Muscle of leg (tissue), 16 donors: Measurements from ENCODE around the gene FBXO4. TPM values are rescaled to one million over a fixed set of nuclear protein-coding genes. Genes with fewer than 3 reads are reported as not detected.
A peak's percentile ranks its signal among the peaks of the same experiment; 100 is the strongest.

ENCODE experiments used
- DNase-seq: peaks from one replicate; pipeline ENCODE4 v3.0.0; 2013
- H3K27ac ChIP-seq: one replicate; pipeline ENCODE4 v1.5.1; 2013; ENCODE audit warnings: mild to moderate bottlenecking, low read length, control low read depth
- H3K27me3 ChIP-seq: one replicate; pipeline ENCODE4 v1.6.1; 2013; ENCODE audit warnings: low read length; ENCODE audit not compliant: control insufficient read depth, insufficient read depth
- H3K36me3 ChIP-seq: one replicate; pipeline ENCODE4 v1.6.1; 2013; ENCODE audit warnings: low read length; ENCODE audit not compliant: control insufficient read depth, insufficient read depth
- H3K4me1 ChIP-seq: one replicate; pipeline ENCODE4 v1.6.1; 2013; ENCODE audit warnings: low read length; ENCODE audit not compliant: control insufficient read depth, insufficient read depth
- H3K4me3 ChIP-seq: one replicate; pipeline ENCODE4 v1.5.1; 2013; ENCODE audit warnings: low read length, control low read depth
- H3K9me3 ChIP-seq: replicated peaks from 2 replicates; pipeline ENCODE4 v1.6.1; 2013; ENCODE audit warnings: low read depth, low read length; ENCODE audit not compliant: control insufficient read depth
- WGBS: methylation state at CpG from one replicate; pipeline ENCODE4 v1.1.5; 2013; ENCODE audit warnings: missing lambda C conversion rate; ENCODE audit not compliant: insufficient coverage; 5-methylcytosine and 5-hydroxymethylcytosine counted together
- long read RNA-seq, 11 donors: transcript quantifications; one replicate each; lab custom pipeline, GENCODE V29; 2026
- polyA plus RNA-seq, 8 donors: library from polyadenylated mRNA; unstranded; fragments of 120-200 nt; gene quantifications; one replicate each; pipeline versions ENCODE4 v1.2.1 to v1.2.3, GENCODE V29; 2013; ENCODE audit warnings: inconsistent platforms in 1 of 8, low replicate concordance in 1 of 8; ENCODE audit not compliant: insufficient read length in 8 of 8, insufficient read depth in 1 of 8
- total RNA-seq: library from RNA; stranded (reverse); fragments of 120-200 nt; gene quantifications from one replicate; pipeline ENCODE4 v1.2.4, GENCODE V29; 2013

FBXO4 gene, protein sequence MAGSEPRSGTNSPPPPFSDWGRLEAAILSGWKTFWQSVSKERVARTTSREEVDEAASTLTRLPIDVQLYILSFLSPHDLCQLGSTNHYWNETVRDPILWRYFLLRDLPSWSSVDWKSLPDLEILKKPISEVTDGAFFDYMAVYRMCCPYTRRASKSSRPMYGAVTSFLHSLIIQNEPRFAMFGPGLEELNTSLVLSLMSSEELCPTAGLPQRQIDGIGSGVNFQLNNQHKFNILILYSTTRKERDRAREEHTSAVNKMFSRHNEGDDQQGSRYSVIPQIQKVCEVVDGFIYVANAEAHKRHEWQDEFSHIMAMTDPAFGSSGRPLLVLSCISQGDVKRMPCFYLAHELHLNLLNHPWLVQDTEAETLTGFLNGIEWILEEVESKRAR
- total RNA-seq = 12.8 TPM
- 10 to 100 TPM in 5 of 8 donors, 1 to 10 TPM in 3; 9.4 to 14.1 (median 10.4) TPM for polyA plus RNA-seq
- long read RNA-seq, donor 1, partial matches to known transcripts = 0 of 2 reads
- long read RNA-seq, donor 1, other reads (novel, unspliced or antisense) = 0 of 2 reads
- long read RNA-seq, donor 2, partial matches to known transcripts = 0 of 2 reads
- long read RNA-seq, donor 2, other reads (novel, unspliced or antisense) = 0 of 2 reads
- long read RNA-seq, donor 3, partial matches to known transcripts = 0 of 3 reads
- long read RNA-seq, donor 3, other reads (novel, unspliced or antisense) = 0 of 3 reads
- long read RNA-seq, donor 4, partial matches to known transcripts = 0 of 3 reads
- long read RNA-seq, donor 4, other reads (novel, unspliced or antisense) = 0 of 3 reads
- long read RNA-seq, donor 5, transcript FBXO4-201 (7 exons, 1,682 nt) = major isoform, 7 of 10 reads
- long read RNA-seq, donor 5, partial matches to known transcripts = 0 of 10 reads
- long read RNA-seq, donor 5, other reads (novel, unspliced or antisense) = 0 of 10 reads
- long read RNA-seq, donor 6, partial matches to known transcripts = 0 of 6 reads
- long read RNA-seq, donor 6, other reads (novel, unspliced or antisense) = 0 of 6 reads
- long read RNA-seq, donor 7, partial matches to known transcripts = 0 of 3 reads
- long read RNA-seq, donor 7, other reads (novel, unspliced or antisense) = 0 of 3 reads
- long read RNA-seq, donor 8, partial matches to known transcripts = 0 of 2 reads
- long read RNA-seq, donor 8, other reads (novel, unspliced or antisense) = 0 of 2 reads
- long read RNA-seq, donor 9, partial matches to known transcripts = 0 of 2 reads
- long read RNA-seq, donor 9, other reads (novel, unspliced or antisense) = 0 of 2 reads
- long read RNA-seq, donor 10, transcript FBXO4-201 (7 exons, 1,682 nt) = major isoform, 6 of 11 reads
- long read RNA-seq, donor 10, partial matches to known transcripts = 0 of 11 reads
- long read RNA-seq, donor 10, other reads (novel, unspliced or antisense) = 0 of 11 reads
- long read RNA-seq, donor 11, partial matches to known transcripts = 0 of 3 reads
- long read RNA-seq, donor 11, other reads (novel, unspliced or antisense) = 0 of 3 reads

DNA sequence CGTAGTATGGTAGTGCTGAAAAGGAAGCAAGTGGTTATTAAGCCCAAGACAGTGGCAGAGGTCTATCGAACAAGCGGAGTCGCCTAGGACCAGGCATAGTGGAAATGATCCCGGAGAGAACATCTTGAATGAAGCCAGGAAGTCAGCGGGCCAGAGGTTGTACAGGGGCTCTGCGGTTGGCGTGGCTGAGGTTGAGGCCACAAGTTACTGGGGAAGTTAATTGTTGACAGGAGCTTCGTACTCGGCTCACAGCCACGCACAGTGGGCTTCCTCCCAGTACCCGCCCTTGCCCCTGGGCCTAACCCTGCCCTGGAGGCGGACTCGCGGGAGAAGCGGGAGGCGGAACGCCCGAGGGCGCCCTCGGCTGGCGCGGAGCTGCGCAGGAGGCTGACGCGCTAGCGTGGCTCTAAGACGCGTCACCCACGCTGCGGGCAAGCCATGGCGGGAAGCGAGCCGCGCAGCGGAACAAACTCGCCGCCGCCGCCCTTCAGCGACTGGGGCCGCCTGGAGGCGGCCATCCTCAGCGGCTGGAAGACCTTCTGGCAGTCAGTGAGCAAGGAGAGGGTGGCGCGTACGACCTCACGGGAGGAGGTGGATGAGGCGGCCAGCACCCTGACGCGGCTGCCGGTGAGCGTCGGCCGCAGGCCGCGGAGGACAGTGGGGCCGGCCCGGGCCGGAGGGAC, at the start of gene FBXO4:
Gene FBXO4 (plus strand): TSS at position 410 of the 683 bp plus-strand sequence. CDS start 29 bp downstream, at position 439.
- H3K27ac ChIP-seq = peak within 1 kb of the TSS; percentile 86
- H3K4me1 ChIP-seq = peaks cover 4% of the 10 kb centered on the region
- H3K4me3 ChIP-seq = peak within 1 kb of the TSS; percentile 75
- DNase-seq = peak; percentile 91
- WGBS = under 1% methylated on average over 59 of the region's 60 CpGs
- H3K36me3 ChIP-seq = no peaks in the 10 kb centered on the region
- H3K27me3 ChIP-seq = no peaks in the 10 kb centered on the region
- no peaks in the 10 kb centered on the region for H3K9me3 ChIP-seq

DNA sequence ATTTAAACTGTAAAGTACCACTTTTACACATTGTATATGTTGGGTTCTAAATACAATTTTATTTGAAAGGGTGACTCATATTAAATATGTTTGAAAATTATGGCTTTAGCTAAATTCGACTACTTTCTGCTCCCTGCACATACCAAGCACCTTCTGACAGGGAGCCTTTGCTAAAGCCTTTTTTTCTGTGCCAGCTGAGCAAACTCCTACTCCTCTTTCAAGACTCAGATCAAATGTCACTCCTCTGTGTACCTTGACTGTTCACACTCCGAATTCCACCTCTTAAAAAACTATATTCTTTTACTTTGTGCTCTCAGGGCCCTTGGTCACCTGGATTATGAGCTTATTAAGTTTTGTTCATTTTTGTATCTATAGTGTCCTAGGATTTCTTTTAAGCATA, 48.4 kb upstream of the FBXO4 start:
- H3K27me3 ChIP-seq = no peaks in the 10 kb centered on the region
- DNase-seq = no peak
- WGBS = no CpG with 5 or more reads among the region's 2 CpGs
- no peaks in the 10 kb centered on the region for H3K36me3 ChIP-seq
- no peaks in the 10 kb centered on the region for H3K4me1 ChIP-seq
- no peak overlapping the region for H3K4me3 ChIP-seq
- no peaks in the 10 kb centered on the region for H3K9me3 ChIP-seq
- no peak overlapping the region for H3K27ac ChIP-seq

DNA sequence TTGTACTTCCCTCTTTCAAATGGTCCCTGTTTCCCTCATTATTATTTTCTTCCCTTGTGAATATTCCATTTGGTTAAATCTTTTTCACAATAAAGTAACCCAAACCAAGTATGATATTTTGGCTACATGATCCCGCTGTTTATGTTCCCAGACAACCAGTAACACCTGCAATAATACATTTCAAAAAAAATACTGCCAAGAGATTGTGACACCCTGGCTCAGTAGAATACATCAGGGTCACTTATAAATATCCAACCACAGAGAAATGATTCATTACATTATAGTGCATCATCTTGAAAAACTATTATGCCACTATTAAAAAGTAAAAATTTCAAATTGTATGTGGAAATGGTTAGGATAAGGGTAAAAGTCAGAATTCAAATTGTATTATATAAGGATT, 47.7 kb upstream of the FBXO4 start:
- WGBS = no CpG with 5 or more reads among the region's 1 CpG
- peak; percentile 27 for DNase-seq
- Histone ChIP-seq H3K4me3 (no peak overlapping the region), H3K27me3 (no peaks in the 10 kb centered on the region), H3K4me1 (no peaks in the 10 kb centered on the region), H3K9me3 (no peaks in the 10 kb centered on the region), H3K36me3 (no peaks in the 10 kb centered on the region), H3K27ac (no peak overlapping the region)

DNA sequence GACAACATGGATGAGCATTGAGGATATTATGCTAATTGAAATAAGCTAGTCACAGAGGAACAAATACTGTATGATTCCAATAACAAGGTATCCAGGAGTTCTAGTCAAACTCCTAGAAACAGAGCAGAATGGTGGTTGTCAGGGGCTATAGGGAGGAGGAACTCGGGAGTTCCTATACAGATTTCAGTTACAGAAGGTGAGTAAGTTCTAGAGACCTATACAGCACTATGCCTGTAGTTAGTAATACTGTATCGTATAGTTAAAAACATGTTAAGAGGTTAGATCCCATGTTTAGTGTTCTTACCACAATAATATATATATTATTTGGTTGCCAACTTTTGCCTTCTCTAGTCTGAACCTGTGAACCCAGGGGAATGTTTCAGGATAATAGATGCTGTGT, 46.9 kb upstream of the FBXO4 start:
- no peaks in the 10 kb centered on the region for H3K27me3 ChIP-seq
- H3K27ac ChIP-seq = no peak overlapping the region

DNA sequence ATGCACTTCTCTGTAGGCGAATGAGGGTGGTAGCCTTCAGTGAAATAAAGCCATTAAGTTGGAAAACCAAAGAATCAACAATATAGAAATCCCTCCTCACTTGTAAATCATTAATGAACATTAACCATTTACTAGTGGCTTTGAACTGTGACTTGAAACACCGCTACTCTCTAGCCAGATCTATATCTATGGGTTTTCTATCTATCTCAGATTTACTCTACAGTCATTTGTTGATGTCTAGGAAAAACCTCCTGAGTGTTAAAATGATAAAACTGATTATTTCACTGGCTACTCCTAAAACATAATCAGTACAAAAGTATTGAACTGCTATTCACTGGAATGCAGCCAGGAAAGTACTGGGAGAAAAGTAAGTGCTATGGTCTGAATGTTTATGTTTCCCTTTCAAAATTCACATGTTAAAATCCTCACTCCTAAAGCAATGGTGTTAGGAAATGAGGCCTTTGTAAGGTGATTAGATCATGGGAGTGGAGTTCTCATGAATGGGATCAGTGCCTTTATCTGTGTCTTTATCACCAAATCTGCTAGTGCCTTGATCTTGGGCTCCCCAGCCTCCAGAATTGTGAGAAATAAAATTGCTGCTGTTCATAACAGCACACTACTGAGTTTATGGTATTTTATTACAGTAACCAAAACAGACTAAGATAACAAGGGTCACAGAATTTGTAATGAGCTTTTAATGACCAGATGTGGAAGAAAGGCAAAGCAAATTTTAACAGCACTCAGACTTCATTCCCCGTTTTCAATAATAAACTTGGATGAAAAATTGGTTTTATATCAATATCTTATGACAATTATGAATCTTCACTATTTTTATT, 46.2 kb upstream of the FBXO4 start:
- H3K4me1 ChIP-seq = no peaks in the 10 kb centered on the region
- H3K36me3 ChIP-seq = no peaks in the 10 kb centered on the region
- no peaks in the 10 kb centered on the region for H3K9me3 ChIP-seq
- DNase-seq = no peak
- H3K27ac ChIP-seq = no peak overlapping the region
- H3K27me3 ChIP-seq = no peaks in the 10 kb centered on the region
- no peak overlapping the region for H3K4me3 ChIP-seq
- WGBS = no CpG with 5 or more reads among the region's 3 CpGs

More for the DNA sequence above, 46.9 kb upstream of the FBXO4 start:
- Histone ChIP-seq H3K36me3 (no peaks in the 10 kb centered on the region), H3K9me3 (no peaks in the 10 kb centered on the region), H3K4me3 (no peak overlapping the region), H3K4me1 (no peaks in the 10 kb centered on the region)
- WGBS = no CpG with 5 or more reads among the region's 2 CpGs
- DNase-seq = no peak

DNA sequence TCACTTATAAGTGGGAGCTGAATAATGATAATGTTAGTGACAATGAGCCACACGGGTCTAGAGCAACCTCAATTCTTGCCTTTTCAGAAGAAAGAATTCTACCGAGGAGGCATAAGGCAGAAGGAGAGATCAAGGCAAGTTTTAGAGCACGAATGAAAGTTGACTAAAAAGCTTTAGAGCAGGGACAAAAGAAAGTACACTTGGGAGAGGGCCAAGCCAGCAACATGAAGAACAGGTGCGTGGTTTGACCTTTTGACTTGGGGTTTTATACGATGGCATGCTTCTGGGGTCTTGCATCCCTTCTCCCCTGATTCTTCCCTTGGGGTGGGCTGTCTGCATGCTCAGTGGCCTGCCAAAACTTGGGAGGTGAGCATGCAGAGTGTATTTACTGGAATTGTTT, 42.3 kb upstream of the FBXO4 start:
- no peak for DNase-seq
- Histone ChIP-seq H3K4me1 (no peaks in the 10 kb centered on the region), H3K27ac (no peak overlapping the region), H3K27me3 (no peaks in the 10 kb centered on the region), H3K36me3 (no peaks in the 10 kb centered on the region), H3K4me3 (no peak overlapping the region), H3K9me3 (no peaks in the 10 kb centered on the region)
- 41% methylated on average over 4 of the region's 5 CpGs for WGBS

DNA sequence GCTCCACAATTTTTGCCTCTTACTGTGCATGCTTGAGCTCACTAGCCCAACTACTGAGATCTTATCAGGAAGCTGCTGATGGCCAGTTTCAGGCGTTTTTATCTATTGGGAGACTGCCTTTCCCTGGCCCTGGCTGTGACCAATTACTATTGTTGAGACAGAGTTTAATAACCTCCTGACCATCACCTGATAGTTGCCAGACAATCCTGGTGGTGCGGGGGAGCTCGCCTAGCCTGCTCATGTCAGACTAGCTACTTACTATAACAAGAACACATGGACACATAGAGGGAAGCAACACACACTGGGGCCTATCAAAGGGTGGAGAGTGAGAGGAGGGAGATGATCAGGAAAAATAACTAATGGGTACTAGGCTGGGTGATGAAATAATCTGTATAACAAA, 41.8 kb upstream of the FBXO4 start:
- WGBS = no CpG with 5 or more reads among the region's 3 CpGs

DNA sequence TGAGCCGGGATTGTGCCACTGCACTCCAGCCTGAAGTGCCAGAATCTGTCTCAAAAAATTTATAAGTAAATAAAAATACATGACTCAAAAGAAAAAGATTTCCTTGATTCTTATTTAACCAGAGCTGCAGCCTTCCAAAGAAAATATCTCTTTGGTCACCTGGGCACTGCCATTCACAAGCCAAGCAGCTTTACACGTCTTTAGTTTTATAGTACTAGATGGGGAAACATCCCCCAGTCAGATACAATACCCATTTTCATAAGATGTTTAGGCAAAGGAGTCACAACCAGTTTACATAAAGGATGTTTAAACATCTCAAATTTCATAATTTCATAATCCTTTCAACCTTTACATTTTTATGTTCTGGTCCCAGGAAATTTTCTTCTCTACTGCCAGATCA, 41.1 kb upstream of the FBXO4 start:
- DNase-seq = no peak
- Histone ChIP-seq H3K27ac (no peak overlapping the region), H3K9me3 (no peaks in the 10 kb centered on the region), H3K27me3 (peaks cover 2% of the 10 kb centered on the region), H3K4me1 (no peaks in the 10 kb centered on the region), H3K4me3 (no peak overlapping the region), H3K36me3 (no peaks in the 10 kb centered on the region)
- WGBS = no CpG with 5 or more reads among the region's 2 CpGs

More for the DNA sequence above, 41.8 kb upstream of the FBXO4 start:
- Histone ChIP-seq H3K36me3 (no peaks in the 10 kb centered on the region), H3K27me3 (peaks cover 2% of the 10 kb centered on the region), H3K4me1 (no peaks in the 10 kb centered on the region), H3K9me3 (no peaks in the 10 kb centered on the region), H3K4me3 (no peak overlapping the region), H3K27ac (no peak overlapping the region)
- DNase-seq = no peak
